OCI-LY3 (cell line): Measurements from ENCODE around the gene TRIM6.
"Not testable (repeated sequence)": the region's sequence is repeated elsewhere in the genome, so short reads cannot be mapped to it uniquely, and the experiment has no call there.

Experiments
- H2AFZ ChIP-seq: fragments of 200-600, 300-600 bp; shearing (Covaris generic); 2 replicates; pipeline ENCODE4 v1.6.0; 2014; ENCODE audit warnings: antibody characterized with exemption, low read depth, low read length
- H3K27ac ChIP-seq: fragments of 200-600, 300-600 bp; sonication (generic); 2 replicates; pipeline ENCODE4 v1.5.1; 2014; ENCODE audit warnings: mild to moderate bottlenecking, low read length, moderate library complexity, mixed read lengths
- H3K27me3 ChIP-seq: fragments of 200-600, 300-600 bp; sonication (generic); 2 replicates; pipeline ENCODE4 v1.6.1; 2014; ENCODE audit warnings: low read depth, low read length, mixed read lengths
- H3K36me3 ChIP-seq: fragments of 200-600, 300-600 bp; sonication (generic); replicated peaks from 2 replicates; pipeline ENCODE3; 2014; ENCODE audit warnings: low read depth, low read length, mixed read lengths
- H3K4me1 ChIP-seq: fragments of 300-600, 200-600 bp; sonication (generic); 2 replicates; pipeline ENCODE4 v1.6.1; 2014; ENCODE audit warnings: low read length, mixed read lengths
- H3K4me2 ChIP-seq: fragments of 200-600, 300-600 bp; sonication (generic); 2 replicates; pipeline ENCODE4 v1.6.1; 2014; ENCODE audit warnings: low read length, mixed read lengths
- H3K4me3 ChIP-seq: fragments of 300-600, 200-600 bp; sonication (generic); 2 replicates; pipeline ENCODE4 v1.5.1; 2014; ENCODE audit warnings: antibody characterized with exemption, mild to moderate bottlenecking, low read length, moderate library complexity
- H3K79me2 ChIP-seq: fragments of 300-600, 200-600 bp; shearing (Covaris generic); 2 replicates; pipeline ENCODE4 v1.6.1; 2014; ENCODE audit warnings: mild to moderate bottlenecking, low read length, mixed read lengths
- H3K9ac ChIP-seq: fragments of 300-600, 200-600 bp; shearing (Covaris generic); 2 replicates; pipeline ENCODE4 v1.6.0; 2014; ENCODE audit warnings: mild to moderate bottlenecking, low read length, moderate library complexity
- H3K9me3 ChIP-seq: fragments of 200-600, 300-600 bp; shearing (Covaris generic); 2 replicates; pipeline ENCODE4 v1.6.1; 2014; ENCODE audit warnings: low read length, mixed read lengths; ENCODE audit not compliant: insufficient read depth
- H4K20me1 ChIP-seq: fragments of 200-600, 300-600 bp; sonication (generic); 2 replicates; pipeline ENCODE4 v1.6.1; 2016; ENCODE audit warnings: low read length, mixed read lengths; ENCODE audit not compliant: insufficient read depth
- EZH2phosphoT487 ChIP-seq: fragments of 200-600 bp; shearing (Covaris generic); IDR thresholded peaks from 2 replicates; pipeline ENCODE4 v1.6.1; 2018; ENCODE audit warnings: antibody characterized with exemption, mixed run types, low read depth
- TF ChIP-seq, protein P1 (sequence below): fragments of 200-600, 300-600 bp; sonication (generic); IDR thresholded peaks from 2 replicates; pipeline ENCODE4 v1.5.1; 2014; ENCODE audit warnings: antibody characterized with exemption, low read length, low read depth

TRIM6 gene

DNA sequence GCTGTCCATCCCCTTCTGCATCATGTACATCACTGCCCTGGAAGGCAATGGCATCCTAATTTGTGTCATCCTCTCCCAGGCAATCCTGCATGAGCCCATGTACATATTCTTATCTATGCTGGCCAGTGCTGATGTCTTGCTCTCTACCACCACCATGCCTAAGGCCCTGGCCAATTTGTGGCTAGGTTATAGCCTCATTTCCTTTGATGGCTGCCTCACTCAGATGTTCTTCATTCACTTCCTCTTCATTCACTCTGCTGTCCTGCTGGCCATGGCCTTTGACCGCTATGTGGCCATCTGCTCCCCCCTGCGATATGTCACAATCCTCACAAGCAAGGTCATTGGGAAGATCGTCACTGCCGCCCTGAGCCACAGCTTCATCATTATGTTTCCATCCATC lies 15.4 kb upstream of the TRIM6 start:
- Histone ChIP-seq H3K4me2 (no peak overlapping the region), H2AFZ (no peak overlapping the region)

DNA sequence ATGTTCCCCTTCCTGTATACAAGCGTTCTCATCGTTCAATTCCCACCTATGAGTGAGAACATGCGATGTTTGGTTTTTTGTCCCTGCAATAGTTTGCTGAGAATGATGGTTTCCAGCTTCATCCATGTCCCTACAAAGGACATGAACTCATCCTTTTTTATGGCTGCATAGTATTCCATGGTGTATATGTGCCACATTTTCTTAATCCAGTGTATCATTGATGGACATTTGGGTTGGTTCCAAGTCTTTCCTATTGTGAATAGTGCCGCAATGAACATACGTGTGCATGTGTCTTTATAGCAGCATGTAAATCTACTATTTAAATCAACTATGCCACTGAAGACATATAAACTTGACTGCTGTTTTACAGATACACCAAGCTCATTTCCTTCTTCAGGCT lies 12.0 kb upstream of the TRIM6 start:
- H3K4me1 ChIP-seq, H3K36me3 ChIP-seq, H3K27me3 ChIP-seq, H4K20me1 ChIP-seq, H3K4me3 ChIP-seq, H3K9me3 ChIP-seq, H3K4me2 ChIP-seq, H2AFZ ChIP-seq, H3K79me2 ChIP-seq, H3K9ac ChIP-seq, H3K27ac ChIP-seq: not testable (repeated sequence)

More for the DNA sequence above, 15.4 kb upstream of the TRIM6 start:
- 0 out of 2 replicates have a peak, but pooled peaks cover 3% of the 10 kb centered on the region for H3K27me3 ChIP-seq
- H3K27ac ChIP-seq: no peak overlapping the region
- H3K4me1 ChIP-seq: no peaks in the 10 kb centered on the region
- H3K79me2 ChIP-seq: no peaks in the 10 kb centered on the region
- H4K20me1 ChIP-seq: no peaks in the 10 kb centered on the region
- no peaks in the 10 kb centered on the region for H3K36me3 ChIP-seq
- H3K9me3 ChIP-seq: no peaks in the 10 kb centered on the region
- no peak overlapping the region for H3K9ac ChIP-seq
- TF ChIP-seq, protein P1, sequence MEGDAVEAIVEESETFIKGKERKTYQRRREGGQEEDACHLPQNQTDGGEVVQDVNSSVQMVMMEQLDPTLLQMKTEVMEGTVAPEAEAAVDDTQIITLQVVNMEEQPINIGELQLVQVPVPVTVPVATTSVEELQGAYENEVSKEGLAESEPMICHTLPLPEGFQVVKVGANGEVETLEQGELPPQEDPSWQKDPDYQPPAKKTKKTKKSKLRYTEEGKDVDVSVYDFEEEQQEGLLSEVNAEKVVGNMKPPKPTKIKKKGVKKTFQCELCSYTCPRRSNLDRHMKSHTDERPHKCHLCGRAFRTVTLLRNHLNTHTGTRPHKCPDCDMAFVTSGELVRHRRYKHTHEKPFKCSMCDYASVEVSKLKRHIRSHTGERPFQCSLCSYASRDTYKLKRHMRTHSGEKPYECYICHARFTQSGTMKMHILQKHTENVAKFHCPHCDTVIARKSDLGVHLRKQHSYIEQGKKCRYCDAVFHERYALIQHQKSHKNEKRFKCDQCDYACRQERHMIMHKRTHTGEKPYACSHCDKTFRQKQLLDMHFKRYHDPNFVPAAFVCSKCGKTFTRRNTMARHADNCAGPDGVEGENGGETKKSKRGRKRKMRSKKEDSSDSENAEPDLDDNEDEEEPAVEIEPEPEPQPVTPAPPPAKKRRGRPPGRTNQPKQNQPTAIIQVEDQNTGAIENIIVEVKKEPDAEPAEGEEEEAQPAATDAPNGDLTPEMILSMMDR: no peak
- no peak for TF ChIP-seq EZH2phosphoT487
- no peak overlapping the region for H3K4me3 ChIP-seq

DNA sequence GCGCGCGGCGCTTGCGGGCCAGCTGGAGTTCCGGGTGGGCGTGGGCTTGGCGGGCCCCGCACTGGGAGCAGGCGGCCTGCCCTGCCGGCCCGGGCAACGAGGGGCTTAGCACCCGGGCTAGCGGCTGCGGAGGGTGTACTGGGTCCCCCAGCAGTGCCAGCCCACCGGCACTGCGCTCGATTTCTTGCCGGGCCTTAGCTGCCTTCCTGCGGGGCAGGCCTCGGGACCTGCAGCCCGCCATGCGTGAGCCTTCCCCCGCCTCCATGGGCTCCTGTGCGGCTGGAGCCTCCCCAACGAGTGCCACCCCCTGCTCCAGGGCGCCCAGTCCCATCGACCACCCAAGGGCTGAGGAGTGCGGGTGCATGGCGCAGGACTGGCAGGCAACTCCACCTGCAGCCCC lies 6.5 kb upstream of the TRIM6 start:
- H3K4me2 ChIP-seq, H3K9me3 ChIP-seq, H3K36me3 ChIP-seq, H3K9ac ChIP-seq, H3K27me3 ChIP-seq, H4K20me1 ChIP-seq, H3K27ac ChIP-seq, H2AFZ ChIP-seq, H3K4me1 ChIP-seq, H3K4me3 ChIP-seq, H3K79me2 ChIP-seq: not testable (repeated sequence)

DNA sequence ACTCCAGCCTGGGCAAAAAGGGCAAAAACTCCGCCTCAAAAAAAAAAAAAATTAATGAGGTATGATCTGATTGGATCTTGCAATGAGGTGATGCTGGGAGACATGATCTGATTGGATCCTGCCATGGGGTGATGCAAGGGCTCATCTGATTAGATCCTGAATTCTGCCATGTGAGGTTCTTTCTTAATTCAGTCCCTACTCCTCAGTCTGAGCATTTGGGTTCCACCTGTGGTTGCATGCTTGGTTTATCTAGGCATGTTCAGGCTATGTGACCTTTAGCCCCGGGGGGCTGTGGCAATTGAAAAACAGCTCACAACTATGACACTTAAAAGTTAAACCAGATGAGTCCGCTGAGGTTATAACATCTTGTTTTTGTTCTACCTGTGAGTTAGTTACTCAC lies 4.8 kb upstream of the TRIM6 start:
- Histone ChIP-seq H3K9ac (no peak overlapping the region), H3K4me2 (no peak overlapping the region), H3K27me3 (no peaks in the 10 kb centered on the region)

DNA sequence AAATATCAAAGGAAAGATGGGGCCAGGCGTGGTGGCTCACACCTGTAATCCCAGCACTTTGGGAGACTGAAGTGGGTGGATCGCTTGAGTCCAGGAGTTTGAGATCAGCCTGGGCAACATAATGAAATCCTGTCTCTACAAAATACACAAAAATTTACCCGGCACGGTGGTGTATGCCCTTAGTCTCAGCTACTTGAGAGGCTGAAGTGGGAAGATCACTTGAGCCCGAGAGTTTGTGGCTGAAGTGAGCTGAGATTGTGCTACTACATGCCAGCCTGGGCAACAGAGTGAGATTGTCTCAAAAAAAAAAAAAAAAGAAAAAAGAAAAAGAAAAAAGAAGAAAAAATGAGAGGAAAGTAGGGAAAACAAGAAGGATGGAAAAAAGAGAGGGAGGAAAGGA lies 3.8 kb upstream of the TRIM6 start:
- Histone ChIP-seq H3K79me2 (no peaks in the 10 kb centered on the region), H3K4me2 (no peak overlapping the region), H2AFZ (no peak overlapping the region), H3K27me3 (no peaks in the 10 kb centered on the region), H3K4me3 (no peak overlapping the region), H3K9ac (no peak overlapping the region), H3K36me3 (no peaks in the 10 kb centered on the region), H3K27ac (no peak overlapping the region), H3K4me1 (no peaks in the 10 kb centered on the region), H3K9me3 (no peaks in the 10 kb centered on the region), H4K20me1 (no peaks in the 10 kb centered on the region)
- no peak for TF ChIP-seq EZH2phosphoT487
- TF ChIP-seq, protein P1: no peak

More for the DNA sequence above, 4.8 kb upstream of the TRIM6 start:
- Histone ChIP-seq H3K27ac (no peak overlapping the region), H3K36me3 (no peaks in the 10 kb centered on the region), H2AFZ (no peak overlapping the region), H3K79me2 (no peaks in the 10 kb centered on the region), H3K4me3 (no peak overlapping the region), H3K9me3 (no peaks in the 10 kb centered on the region), H3K4me1 (no peaks in the 10 kb centered on the region), H4K20me1 (no peaks in the 10 kb centered on the region)
- no peak for TF ChIP-seq EZH2phosphoT487
- TF ChIP-seq, protein P1: no peak
